Omental fat pad (tissue), 4 donors: Measurements from ENCODE around the gene HCN3. TPM values are rescaled to one million over a fixed set of nuclear protein-coding genes. Genes with fewer than 3 reads are reported as not detected.

Source experiments
- ATAC-seq: fragments of 150-250 bp; one replicate; pipeline ENCODE4 v1.9.1; 2016; ENCODE audit warnings: mild to moderate bottlenecking, moderate library complexity; ENCODE audit not compliant: low FRiP score
- DNase-seq: peaks from one replicate; pipeline ENCODE4 v3.0.0-alpha.2; 2019; ENCODE audit warnings: low spot score
- total RNA-seq, 4 donors: library from RNA; depleted of rRNA; stranded (reverse); fragments of >200 nt; gene quantifications; one replicate each; pipeline ENCODE4 v1.1.0, GENCODE V29; 2016
- TF ChIP-seq, protein P1 (sequence below), 3 donors: fragments of 450-650 bp; IDR thresholded peaks; one replicate each; pipeline ENCODE4 v1.5.1; 2016 to 2017; ENCODE audit warnings: antibody characterized with exemption in 3 of 3, mild to moderate bottlenecking in 3 of 3, moderate library complexity in 2 of 3

HCN3 gene
- total RNA-seq, 4 donors from 2014 or later: 0.36 to 2.3 (median 1.2) TPM

GRCh38 chr1:155305881-155306391 lies 28.7 kb downstream of the HCN3 start:
- ATAC-seq (no peak), DNase-seq (no peak)
- TF ChIP-seq, protein P1, sequence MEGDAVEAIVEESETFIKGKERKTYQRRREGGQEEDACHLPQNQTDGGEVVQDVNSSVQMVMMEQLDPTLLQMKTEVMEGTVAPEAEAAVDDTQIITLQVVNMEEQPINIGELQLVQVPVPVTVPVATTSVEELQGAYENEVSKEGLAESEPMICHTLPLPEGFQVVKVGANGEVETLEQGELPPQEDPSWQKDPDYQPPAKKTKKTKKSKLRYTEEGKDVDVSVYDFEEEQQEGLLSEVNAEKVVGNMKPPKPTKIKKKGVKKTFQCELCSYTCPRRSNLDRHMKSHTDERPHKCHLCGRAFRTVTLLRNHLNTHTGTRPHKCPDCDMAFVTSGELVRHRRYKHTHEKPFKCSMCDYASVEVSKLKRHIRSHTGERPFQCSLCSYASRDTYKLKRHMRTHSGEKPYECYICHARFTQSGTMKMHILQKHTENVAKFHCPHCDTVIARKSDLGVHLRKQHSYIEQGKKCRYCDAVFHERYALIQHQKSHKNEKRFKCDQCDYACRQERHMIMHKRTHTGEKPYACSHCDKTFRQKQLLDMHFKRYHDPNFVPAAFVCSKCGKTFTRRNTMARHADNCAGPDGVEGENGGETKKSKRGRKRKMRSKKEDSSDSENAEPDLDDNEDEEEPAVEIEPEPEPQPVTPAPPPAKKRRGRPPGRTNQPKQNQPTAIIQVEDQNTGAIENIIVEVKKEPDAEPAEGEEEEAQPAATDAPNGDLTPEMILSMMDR (IDR thresholded peaks at IDR 0.05): no peak

- no peak for ATAC-seq
- DNase-seq: no peak
- TF ChIP-seq, protein P1 (IDR thresholded peaks at IDR 0.05): no peak
Measured at GRCh38 chr1:155307247-155307740, 30.0 kb downstream of the HCN3 start.

DNA sequence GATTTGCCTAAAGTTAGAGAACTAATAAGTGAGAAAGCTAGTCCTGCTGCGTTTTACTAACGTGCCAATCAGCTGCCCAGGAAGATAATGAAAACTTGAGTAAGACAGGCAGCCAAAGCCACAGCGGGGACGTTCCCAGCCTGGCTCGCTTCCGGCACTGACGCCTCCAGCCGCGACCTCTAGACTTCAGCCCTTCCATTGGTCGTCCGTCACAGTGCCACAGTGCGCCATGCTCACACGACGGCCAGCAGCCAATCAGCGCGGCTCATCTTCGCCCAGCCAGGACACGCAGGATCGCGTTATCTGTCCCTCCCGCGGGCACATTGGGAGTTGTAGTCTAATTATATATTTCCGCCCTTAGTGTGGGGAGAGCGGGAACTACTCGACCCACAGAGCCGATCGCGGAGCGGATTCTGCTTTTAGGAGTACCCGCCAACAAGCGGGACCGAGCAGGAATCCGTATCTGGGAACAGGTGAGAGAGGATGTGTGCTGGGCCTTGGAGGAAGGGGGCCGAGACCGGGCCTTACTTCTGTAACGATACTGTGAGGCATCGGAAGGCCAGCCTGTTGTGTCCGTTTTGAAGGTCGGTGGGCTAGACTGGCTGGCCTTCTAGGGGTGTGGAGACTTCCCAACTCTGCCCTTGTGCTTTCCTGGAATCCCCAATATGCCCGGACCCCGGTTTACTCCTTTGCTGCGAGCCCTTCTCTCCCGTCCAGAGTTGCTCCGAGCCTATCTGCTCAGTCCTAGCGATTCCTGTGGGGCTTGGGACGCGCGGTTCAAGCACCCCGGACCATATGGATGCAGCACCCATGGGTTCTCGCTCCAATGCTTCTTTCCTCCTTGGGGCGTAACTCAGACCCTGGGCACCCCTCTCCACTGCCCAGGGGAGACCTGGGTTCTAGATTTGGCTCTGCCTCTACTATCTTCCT lies 31.5 kb downstream of the HCN3 start, which contains the start of gene FDPS:
Gene FDPS (plus strand): TSS at position 374 of the 930 bp plus-strand sequence. CDS start 924 bp downstream, outside the sequence.
- ATAC-seq (peak; percentile 99), DNase-seq (peak; percentile 91)
- TF ChIP-seq, protein P1 (IDR thresholded peaks at IDR 0.05): no peak

DNA sequence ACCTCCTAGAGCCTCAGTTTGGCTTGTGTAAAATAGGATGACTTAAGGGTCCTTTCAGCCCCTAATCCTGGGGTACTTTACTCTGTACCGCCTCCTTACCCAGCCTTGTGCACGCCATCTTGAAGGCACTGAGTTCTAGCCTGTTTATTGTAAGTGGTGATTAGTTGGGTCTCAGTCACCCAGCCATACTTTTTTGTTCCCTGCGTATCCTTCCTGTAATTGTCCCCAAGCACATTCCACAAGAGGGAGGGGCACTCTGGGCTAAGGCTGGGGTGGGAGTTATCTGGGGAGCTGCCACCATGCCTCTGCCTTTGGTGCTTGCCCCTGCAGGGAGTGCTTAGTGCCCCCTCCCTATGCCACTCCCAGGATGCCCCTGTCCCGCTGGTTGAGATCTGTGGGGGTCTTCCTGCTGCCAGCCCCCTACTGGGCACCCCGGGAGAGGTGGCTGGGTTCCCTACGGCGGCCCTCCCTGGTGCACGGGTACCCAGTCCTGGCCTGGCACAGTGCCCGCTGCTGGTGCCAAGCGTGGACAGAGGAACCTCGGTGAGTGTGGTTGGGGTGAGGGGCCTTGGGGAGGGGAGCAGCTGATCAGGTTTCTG lies 32.3 kb downstream of the HCN3 start:
- ATAC-seq (no peak), DNase-seq (no peak)
- TF ChIP-seq, protein P1 (IDR thresholded peaks at IDR 0.05): no peak

DNA sequence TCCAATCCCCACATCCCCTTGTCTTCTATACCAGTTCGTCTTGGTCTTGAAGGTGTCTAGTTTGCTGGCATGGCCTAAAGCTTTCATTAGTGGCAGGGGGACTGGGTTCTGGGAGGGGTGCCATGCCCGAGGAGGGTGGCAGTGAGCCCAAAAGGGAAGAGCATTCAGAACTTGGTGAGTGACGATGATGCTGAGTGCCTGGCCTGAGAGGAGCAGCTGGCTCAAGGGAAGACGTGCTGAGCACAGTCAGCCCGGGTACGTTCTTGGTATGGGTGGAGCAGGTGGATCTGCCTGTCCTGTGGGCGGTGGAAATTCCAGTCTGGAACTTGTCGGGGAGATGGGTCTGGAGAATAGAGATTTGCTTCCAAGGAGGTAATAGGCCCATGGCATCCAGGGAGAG lies 36.0 kb downstream of the HCN3 start:
- ATAC-seq (no peak), DNase-seq (no peak)
- TF ChIP-seq, protein P1 (IDR thresholded peaks at IDR 0.05): no peak

DNA sequence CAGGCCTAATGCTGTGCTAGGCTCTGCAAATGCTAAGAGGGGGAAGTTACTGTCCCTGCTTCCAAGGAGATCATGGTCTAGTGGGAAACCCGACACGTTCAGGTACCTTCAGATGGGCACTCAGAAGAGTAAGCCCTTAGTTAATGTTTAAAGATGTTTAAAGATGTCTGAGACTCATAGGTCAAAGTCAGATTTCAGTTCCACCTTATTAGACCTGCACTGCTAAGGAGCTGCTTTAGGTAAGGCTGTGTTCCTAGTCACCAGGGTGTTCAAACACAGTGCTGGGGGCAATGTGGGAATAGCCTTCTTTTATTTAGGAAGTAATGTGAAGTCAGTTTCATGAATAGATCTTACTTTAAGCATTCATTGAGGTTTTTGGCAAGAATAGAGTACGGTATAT lies 39.7 kb downstream of the HCN3 start:
- ATAC-seq (no peak), DNase-seq (no peak)
- TF ChIP-seq, protein P1 (IDR thresholded peaks at IDR 0.05): no peak
